ENCODE data around the gene NCL.
"Not testable (repeated sequence)": the region's sequence is repeated elsewhere in the genome, so short reads cannot be mapped to it uniquely, and the experiment has no call there.

NCL gene

GRCh38 chr2:231467016-231467545 lies 2.8 kb upstream of the NCL start:
- DNase-seq: no peak

- DNase-seq: peak; percentile 80
Measured at GRCh38 chr2:231464576-231465540, 574 bp upstream of the NCL start.

- no peak for DNase-seq
Measured at GRCh38 chr2:231462729-231463465, 1.4 kb downstream of the NCL start.

- no peak for DNase-seq
Measured at GRCh38 chr2:231461516-231461971, 2.7 kb downstream of the NCL start.

GRCh38 chr2:231460841-231461240 lies 3.4 kb downstream of the NCL start:
- not testable (repeated sequence) for DNase-seq

- no peak for DNase-seq
Measured at GRCh38 chr2:231460073-231460835, 4.0 kb downstream of the NCL start.

- no peak for DNase-seq
Measured at GRCh38 chr2:231458368-231458767, 5.9 kb downstream of the NCL start.

GRCh38 chr2:231457101-231457500 lies 7.2 kb downstream of the NCL start:
- DNase-seq: no peak

GRCh38 chr2:231456295-231457004 lies 7.8 kb downstream of the NCL start:
- DNase-seq: no peak

- no peak for DNase-seq
Measured at GRCh38 chr2:231455890-231456289, 8.4 kb downstream of the NCL start.

GRCh38 chr2:231455222-231455621 lies 9.1 kb downstream of the NCL start:
- no peak for DNase-seq

- no peak for DNase-seq
Measured at GRCh38 chr2:231454361-231454791, 9.9 kb downstream of the NCL start.

GRCh38 chr2:231452799-231453508 lies 11.3 kb downstream of the NCL start:
- DNase-seq: no peak

GRCh38 chr2:231450548-231450989 lies 13.7 kb downstream of the NCL start:
- no peak for DNase-seq

- DNase-seq: no peak
Measured at GRCh38 chr2:231449503-231450054, 14.7 kb downstream of the NCL start.

GRCh38 chr2:231436957-231437356 lies 27.3 kb downstream of the NCL start:
- no peak for DNase-seq

- DNase-seq: no peak
Measured at GRCh38 chr2:231433990-231434389, 30.3 kb downstream of the NCL start.

GRCh38 chr2:231431606-231432005 lies 32.7 kb downstream of the NCL start:
- DNase-seq: no peak

GRCh38 chr2:231430437-231430836 lies 33.8 kb downstream of the NCL start:
- DNase-seq: not testable (repeated sequence)

- DNase-seq: no peak
Measured at GRCh38 chr2:231429901-231430300, 34.4 kb downstream of the NCL start.

GRCh38 chr2:231429152-231429551 lies 35.1 kb downstream of the NCL start:
- DNase-seq: no peak

Measured in NCI-H1694 treated with DMSO at 0.1 percent for 48 hours (cell line).